SU-DHL-6 (cell line): ENCODE results near the gene ERCC5.

Experiments used
- EZH2phosphoT487 ChIP-seq: fragments of 200-600 bp; sonication (generic), shearing (Covaris generic); conservative IDR thresholded peaks from 2 replicates; pipeline ENCODE4 v1.6.1; 2018; ENCODE audit warnings: mild to moderate bottlenecking, antibody characterized with exemption, low read length, moderate library complexity, mixed read lengths
- TF ChIP-seq, protein P1 (sequence below): fragments of 200-600 bp; sonication (generic); IDR thresholded peaks from one replicate; pipeline ENCODE4 v1.5.1; 2017; ENCODE audit warnings: antibody characterized with exemption, mild to moderate bottlenecking, low read length, moderate library complexity; ENCODE audit not compliant: insufficient read depth, poor library complexity, severe bottlenecking

DNA sequence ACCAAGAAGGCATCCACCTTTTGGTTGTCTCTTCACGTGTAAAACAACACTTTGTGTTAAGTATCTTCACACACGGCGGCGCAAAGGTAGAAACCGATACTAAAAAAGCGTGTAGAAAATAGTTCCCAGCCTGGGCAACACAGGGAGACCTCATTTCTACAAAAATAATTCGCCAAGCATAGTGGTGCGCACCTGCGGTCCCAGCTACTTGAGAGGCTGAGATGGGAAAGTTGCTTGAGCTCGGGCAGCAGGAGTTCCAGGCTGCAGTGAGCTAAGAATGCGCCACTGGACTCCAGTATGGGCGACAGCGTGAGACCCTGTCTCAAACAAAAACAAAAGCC, 573 bp upstream of the ERCC5 start:
- TF ChIP-seq, protein P1, sequence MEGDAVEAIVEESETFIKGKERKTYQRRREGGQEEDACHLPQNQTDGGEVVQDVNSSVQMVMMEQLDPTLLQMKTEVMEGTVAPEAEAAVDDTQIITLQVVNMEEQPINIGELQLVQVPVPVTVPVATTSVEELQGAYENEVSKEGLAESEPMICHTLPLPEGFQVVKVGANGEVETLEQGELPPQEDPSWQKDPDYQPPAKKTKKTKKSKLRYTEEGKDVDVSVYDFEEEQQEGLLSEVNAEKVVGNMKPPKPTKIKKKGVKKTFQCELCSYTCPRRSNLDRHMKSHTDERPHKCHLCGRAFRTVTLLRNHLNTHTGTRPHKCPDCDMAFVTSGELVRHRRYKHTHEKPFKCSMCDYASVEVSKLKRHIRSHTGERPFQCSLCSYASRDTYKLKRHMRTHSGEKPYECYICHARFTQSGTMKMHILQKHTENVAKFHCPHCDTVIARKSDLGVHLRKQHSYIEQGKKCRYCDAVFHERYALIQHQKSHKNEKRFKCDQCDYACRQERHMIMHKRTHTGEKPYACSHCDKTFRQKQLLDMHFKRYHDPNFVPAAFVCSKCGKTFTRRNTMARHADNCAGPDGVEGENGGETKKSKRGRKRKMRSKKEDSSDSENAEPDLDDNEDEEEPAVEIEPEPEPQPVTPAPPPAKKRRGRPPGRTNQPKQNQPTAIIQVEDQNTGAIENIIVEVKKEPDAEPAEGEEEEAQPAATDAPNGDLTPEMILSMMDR, result no peak
- no peak for TF ChIP-seq EZH2phosphoT487
